HG02759 (cell line): Measurements from ENCODE around the gene ACSL3.
"Not testable (repeated sequence)": the region's sequence is repeated elsewhere in the genome, so short reads cannot be mapped to it uniquely, and the experiment has no call there.

ENCODE experiments used
- ATAC-seq: cut with Tn5 transposase; IDR thresholded peaks from one replicate; pipeline ENCODE4 v1.9.1; 2021; ENCODE audit warnings: mild to moderate bottlenecking, moderate library complexity; ENCODE audit not compliant: unreplicated experiment

The ACSL3 gene

GRCh38 chr2:222851956-222852617 is 8.7 kb upstream of the ACSL3 start:
- ATAC-seq: no peak

GRCh38 chr2:222854773-222855700 is 5.8 kb upstream of the ACSL3 start:
- no peak for ATAC-seq

- no peak for ATAC-seq
These were observed 837 bp upstream of the ACSL3 start for GRCh38 chr2:222859786-222860612.

GRCh38 chr2:222861411-222862105 is 722 bp downstream of the ACSL3 start:
- peak; percentile 1 for ATAC-seq

GRCh38 chr2:222862106-222862908 is 1.5 kb downstream of the ACSL3 start:
- ATAC-seq: no peak

GRCh38 chr2:222862909-222863544 is 2.2 kb downstream of the ACSL3 start:
- no peak for ATAC-seq

DNA sequence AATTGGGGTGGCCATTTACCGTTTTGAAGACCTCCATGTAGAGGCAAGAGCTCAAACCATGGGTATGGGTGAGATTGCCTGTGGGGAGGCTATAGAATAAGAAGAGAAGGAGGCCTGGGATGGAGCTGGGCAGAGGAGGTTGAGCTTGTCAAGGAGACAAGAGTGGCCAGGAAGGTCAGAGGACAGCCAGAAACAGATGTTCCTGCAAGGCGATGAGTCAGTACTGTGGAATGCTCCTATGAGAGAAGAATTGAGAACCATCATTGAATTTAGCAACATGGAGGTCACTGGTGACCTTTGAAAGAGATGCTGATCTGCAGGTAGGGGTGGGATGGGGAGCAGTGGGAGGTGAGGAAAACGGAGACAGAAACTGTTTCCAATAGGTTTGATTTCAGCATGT is 3.5 kb downstream of the ACSL3 start:
- no peak for ATAC-seq

DNA sequence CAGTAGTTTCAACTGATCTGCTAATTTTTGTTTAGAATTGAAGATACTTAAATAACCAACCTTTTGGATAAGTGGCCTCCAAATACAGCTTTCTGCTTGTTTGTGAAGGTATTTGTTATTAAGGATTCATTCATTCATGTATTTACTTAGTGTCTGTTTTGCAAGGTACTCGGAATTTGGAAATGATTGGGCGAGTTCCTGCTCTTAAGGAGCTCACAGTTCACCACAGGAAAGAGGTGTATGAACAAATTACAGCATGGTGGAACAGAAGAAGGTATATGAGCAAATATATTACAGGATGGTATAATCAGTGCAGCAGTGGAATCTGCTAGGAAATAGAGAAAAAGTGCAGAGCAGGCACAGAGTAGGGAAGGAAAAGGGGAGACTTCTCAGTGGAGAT is 4.5 kb downstream of the ACSL3 start:
- ATAC-seq: no peak

- no peak for ATAC-seq
These were observed 5.6 kb downstream of the ACSL3 start for GRCh38 chr2:222866358-222866960.

- ATAC-seq: not testable (repeated sequence)
These were observed 7.9 kb downstream of the ACSL3 start for GRCh38 chr2:222868560-222869251.

DNA sequence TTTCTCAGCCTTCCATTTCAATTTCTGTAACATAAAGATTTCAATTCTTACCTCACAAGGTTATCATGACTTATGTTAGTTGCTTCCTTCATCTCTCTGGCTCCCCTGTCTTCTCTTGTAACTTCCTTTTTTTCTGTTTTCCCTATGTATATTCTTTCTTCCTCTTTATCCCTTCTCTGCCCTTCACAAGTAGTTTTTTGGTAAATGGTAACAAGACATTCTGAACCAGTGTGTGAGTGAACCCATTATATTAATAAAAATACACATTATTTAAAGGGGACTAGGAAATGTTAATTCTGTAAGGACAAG is 8.4 kb downstream of the ACSL3 start:
- ATAC-seq: no peak

DNA sequence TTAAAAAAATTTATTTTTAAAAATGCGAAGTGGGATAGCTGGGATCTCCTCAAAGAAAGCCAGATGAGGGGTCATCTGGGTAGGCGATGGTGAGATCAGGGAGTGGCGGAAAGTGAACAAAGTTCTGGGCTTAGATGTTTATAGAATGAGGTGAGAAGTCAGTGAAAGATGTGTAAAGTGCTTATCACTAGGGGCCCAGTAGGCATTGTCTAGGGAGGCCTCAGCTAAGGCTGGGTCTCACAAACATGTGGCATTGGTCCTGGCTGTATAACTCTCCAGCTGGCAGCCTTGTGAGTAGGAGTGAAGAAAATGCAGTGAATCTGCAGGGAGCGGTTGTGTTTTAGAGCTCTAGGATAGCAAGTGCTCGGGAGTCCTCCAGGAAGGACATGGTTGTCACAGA is 10.5 kb downstream of the ACSL3 start:
- no peak for ATAC-seq

DNA sequence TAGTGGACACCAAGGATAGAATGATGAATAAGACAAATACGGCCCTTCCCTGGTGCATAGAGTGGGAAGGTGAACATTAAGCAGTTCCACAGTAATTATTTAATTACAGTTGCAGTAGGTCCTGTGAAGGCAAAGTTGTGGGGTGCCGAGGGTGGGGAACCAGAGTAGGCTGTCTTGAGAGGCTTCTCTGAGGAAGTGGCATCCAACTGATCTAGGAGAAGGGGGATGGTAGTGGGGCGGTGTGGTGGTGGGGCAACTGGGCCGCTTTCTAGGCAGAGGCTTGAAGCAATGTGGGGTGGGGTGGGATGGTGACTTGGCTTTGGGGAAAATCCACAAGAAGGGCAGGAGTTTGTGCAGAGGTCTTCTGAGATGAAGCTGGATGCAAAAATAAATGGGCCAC is 11.7 kb downstream of the ACSL3 start:
- ATAC-seq: no peak

- ATAC-seq: no peak
These were observed 14.6 kb downstream of the ACSL3 start for GRCh38 chr2:222875482-222875881.

GRCh38 chr2:222876947-222877346 is 16.1 kb downstream of the ACSL3 start:
- no peak for ATAC-seq

DNA sequence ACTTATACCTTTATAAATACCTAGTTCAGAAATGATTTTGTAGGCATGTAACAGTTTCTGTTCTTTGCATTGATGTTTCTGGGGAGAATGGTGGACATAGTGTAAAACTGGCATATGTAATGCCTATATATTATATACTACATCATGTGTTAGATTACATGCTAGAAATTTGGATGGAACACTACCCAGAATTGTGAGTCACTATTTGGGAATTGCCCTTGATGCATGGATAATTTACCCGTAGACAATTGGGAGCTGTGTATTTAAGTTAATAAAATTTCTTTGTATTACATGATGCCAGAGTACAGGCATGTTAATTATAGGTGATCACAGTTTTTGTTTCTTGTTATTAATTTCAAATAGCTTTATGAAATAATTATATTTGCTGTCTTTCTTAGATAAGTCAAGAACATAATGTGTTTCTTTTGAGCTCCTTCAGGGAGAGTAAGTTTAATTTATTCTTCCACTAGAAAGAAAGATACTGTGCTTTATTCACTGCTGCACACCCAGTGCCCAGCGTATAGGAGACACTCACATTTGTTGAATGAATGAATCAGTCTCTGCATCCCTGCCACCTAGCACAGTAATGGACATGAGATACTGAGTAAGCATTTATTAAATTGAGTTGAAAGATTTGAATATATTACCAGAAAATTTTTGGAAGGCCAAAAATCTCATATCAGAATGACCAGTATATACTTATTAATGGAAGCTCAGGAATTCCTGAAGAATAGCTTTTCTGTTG is 16.9 kb downstream of the ACSL3 start:
- ATAC-seq: no peak

DNA sequence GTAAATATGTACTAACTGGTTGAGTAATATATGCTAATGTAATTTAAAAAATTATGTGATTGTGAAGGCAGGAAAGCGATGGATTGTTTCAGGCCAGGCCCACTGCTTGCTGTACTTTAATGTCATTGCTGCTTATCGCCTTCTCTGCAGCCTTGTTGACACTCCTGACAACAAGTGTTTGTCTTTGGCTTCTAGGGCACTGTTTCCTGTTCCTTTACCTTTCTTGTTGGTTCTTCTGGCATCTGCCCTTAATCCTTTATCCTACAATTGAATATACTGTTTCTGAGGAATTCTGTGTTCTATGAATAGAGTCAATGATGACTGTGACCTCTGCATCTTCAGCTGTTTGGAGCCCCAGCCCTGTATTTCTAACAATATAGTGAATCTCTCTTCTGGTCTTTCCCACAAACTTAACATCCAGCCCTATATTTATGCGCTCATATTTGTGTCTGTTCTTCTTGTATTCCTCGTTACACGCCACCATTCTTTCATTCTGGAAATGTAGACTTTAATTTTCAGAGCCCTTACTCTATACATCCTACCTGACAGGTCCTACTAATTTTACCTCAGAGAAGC is 17.6 kb downstream of the ACSL3 start:
- ATAC-seq: no peak
